ENCODE measurements around the gene VPS11. TPM values are rescaled to one million over a fixed set of nuclear protein-coding genes. Genes with fewer than 3 reads are reported as not detected.
A peak's percentile ranks its signal among the peaks of the same experiment; 100 is the strongest.
"Not testable (repeated sequence)": the region's sequence is repeated elsewhere in the genome, so short reads cannot be mapped to it uniquely, and the experiment has no call there.

The VPS11 gene
- polyA plus RNA-seq, 1 experiment: 15.9 TPM

- TF ChIP-seq, protein P1, sequence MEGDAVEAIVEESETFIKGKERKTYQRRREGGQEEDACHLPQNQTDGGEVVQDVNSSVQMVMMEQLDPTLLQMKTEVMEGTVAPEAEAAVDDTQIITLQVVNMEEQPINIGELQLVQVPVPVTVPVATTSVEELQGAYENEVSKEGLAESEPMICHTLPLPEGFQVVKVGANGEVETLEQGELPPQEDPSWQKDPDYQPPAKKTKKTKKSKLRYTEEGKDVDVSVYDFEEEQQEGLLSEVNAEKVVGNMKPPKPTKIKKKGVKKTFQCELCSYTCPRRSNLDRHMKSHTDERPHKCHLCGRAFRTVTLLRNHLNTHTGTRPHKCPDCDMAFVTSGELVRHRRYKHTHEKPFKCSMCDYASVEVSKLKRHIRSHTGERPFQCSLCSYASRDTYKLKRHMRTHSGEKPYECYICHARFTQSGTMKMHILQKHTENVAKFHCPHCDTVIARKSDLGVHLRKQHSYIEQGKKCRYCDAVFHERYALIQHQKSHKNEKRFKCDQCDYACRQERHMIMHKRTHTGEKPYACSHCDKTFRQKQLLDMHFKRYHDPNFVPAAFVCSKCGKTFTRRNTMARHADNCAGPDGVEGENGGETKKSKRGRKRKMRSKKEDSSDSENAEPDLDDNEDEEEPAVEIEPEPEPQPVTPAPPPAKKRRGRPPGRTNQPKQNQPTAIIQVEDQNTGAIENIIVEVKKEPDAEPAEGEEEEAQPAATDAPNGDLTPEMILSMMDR (IDR thresholded peaks at IDR 0.05; ENCODE audit: insufficient read depth, low read depth, low read length): peak; percentile 62
- H3K27me3 ChIP-seq (ENCODE audit: control insufficient read depth, insufficient read depth, low read length): no peaks in the 10 kb centered on the region
- peaks cover 4% of the 10 kb centered on the region for H3K36me3 ChIP-seq (ENCODE audit: control insufficient read depth, insufficient read depth, low read length)
- peak overlapping the region; percentile 76 for H3K4me3 ChIP-seq (ENCODE audit: low read depth, low read length)
- CTCF ChIA-PET: interaction anchor here (0.8 to 2.2 kb wide), 4 partner anchors 14 to 96 kb away, joined by 3 to 8 read pairs (median 3); no protein-coding TSS in a partner anchor
- POLR2A ChIA-PET: no interaction called here
- no peak for DNase-seq (ENCODE audit: low read depth)
These were observed 32.8 kb downstream of the VPS11 start for GRCh38 chr11:119100246-119100970.

DNA sequence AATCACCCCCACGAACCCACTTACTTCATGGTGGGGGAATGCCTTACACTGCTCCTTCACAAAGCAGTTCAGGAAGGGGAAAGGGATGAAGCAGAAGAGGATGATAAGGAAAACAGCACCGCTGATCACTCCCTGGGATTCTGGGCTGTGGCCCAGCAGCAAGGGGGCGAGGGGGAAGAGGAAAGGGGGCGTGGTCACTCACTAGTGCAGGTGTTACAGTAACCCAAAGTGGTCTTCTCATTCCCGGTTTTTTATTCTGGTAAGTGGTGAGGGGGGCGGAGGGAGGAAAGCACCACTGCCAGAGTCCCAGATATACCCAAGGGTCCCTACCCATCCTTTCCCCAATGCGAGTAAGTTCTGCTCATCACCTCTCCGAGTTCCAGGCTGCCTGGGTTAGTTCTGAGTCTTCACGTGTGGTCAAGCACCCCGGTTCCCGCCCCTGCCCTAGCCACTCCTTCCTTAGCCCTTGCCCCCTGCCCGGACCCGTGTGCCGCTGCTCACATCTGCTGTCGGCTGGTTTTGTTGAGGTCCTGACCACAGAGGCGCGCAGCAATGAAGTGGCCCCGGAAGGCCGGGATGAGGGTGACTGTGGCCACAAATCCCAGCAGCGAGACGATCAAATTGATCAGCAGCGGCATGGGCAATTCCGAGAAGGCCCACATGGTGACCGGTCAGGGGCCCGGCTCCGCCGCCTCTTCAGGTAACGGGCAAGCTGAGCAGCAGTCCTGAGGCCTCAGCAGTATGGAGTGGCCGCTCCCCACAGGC, 33.6 kb downstream of the VPS11 start:
- H3K4me3 ChIP-seq (ENCODE audit: low read depth, low read length): peak overlapping the region; percentile 76
- ChIA-PET CTCF (interaction anchor here (0.7 to 2.2 kb wide), 7 partner anchors 21 to 236 kb away, joined by 3 to 8 read pairs (median 4); no protein-coding TSS in a partner anchor), POLR2A (interaction anchor here (0.6 to 1.0 kb wide), 2 partner anchors 15 to 236 kb away, joined by 3 to 11 read pairs; no protein-coding TSS in a partner anchor)
- TF ChIP-seq, protein P1 (IDR thresholded peaks at IDR 0.05; ENCODE audit: insufficient read depth, low read depth, low read length): peak; percentile 23; the same call in 1 of the 2 replicates
- no peaks in the 10 kb centered on the region for H3K27me3 ChIP-seq (ENCODE audit: control insufficient read depth, insufficient read depth, low read length)
- peaks cover 4% of the 10 kb centered on the region for H3K36me3 ChIP-seq (ENCODE audit: control insufficient read depth, insufficient read depth, low read length)
- DNase-seq (ENCODE audit: low read depth): no peak

DNA sequence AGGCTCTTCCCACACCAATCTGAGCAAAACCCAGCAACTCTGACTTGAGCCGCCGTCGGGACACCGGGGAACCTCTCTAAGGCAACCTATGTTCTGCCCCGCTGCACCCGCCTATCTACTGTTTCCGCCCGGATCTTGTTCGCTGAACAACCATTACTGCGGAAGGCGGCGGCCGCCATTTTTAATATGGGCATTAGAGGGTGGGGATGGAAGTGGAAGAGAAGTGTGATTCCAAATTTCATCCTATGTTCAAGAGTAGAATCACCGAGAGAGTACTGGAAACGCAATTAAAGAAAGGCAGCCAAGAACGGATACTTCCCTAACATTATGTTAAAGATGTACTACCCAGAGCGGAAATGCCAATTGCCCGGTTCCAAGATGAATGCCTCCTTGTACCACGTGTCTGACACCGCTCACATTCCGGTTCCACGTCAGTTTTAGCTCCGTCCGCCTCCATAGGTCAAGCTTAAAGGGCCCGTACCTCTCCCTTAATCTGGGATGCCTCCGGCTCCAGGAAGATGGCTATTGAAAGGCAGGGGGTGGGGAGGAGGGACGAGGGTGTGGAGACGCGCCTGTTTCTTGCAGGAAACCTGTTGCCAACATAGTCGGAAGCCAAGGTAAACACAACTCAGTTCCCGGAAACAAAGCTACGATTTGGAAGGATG, 34.3 kb downstream of the VPS11 start, which contains the start of gene DPAGT1:
TSS of gene DPAGT1 (minus strand) at position 95 of the 665 bp plus-strand sequence. CDS start 198 bp downstream, outside the sequence.
- H3K4me3 ChIP-seq (ENCODE audit: low read depth, low read length): peak within 1 kb of the TSS; percentile 76
- TF ChIP-seq, protein P1 (IDR thresholded peaks at IDR 0.05; ENCODE audit: insufficient read depth, low read depth, low read length): no peak
- no peaks in the 10 kb centered on the region for H3K27me3 ChIP-seq (ENCODE audit: control insufficient read depth, insufficient read depth, low read length)
- ChIA-PET POLR2A (interaction anchor here (0.6 to 1.0 kb wide), 5 partner anchors 9 to 291 kb away, joined by 3 to 14 read pairs (median 9); no protein-coding TSS in a partner anchor), CTCF (interaction anchor here (0.7 to 2.2 kb wide), 11 partner anchors 21 to 236 kb away, joined by 3 to 10 read pairs (median 4); partner anchors contain the start of gene TRAPPC4)
- peaks cover 4% of the 10 kb centered on the region for H3K36me3 ChIP-seq (ENCODE audit: control insufficient read depth, insufficient read depth, low read length)
- peak; percentile 80 for DNase-seq (ENCODE audit: low read depth)

DNA sequence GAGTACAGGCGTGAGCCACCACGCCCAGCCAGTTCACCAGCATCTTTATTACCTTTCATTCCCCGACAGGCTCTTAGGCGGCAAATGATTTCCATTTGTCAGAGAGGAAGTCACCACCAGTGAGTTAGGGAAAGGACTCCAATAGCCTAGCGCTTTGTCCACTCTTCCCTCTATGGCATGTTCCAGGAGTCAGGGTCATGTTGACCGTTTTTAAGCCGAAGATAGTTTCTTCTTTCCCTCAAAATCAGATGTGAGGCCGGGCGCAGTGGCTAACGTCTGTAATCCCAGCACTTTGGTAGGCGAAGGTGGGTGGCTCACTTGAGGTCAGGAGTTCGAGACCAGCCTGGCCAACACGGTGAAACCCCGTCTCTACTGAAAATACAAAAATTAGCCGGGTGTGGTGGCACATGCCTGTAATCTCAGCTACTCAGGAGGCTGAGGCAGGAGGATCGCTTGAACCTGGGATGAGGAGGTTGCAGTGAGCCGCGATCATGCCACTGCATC, 35.6 kb downstream of the VPS11 start:
- POLR2A ChIA-PET; H3K27me3 ChIP-seq (ENCODE audit: control insufficient read depth, insufficient read depth, low read length); H3K36me3 ChIP-seq (ENCODE audit: control insufficient read depth, insufficient read depth, low read length); DNase-seq (ENCODE audit: low read depth); H3K4me3 ChIP-seq (ENCODE audit: low read depth, low read length): not testable (repeated sequence)
- CTCF ChIA-PET: interaction anchor here (1.1 to 1.7 kb wide), 5 partner anchors 19 to 221 kb away, joined by 3 to 10 read pairs (median 4); partner anchors contain the start of gene TRAPPC4

- no peak for DNase-seq (ENCODE audit: low read depth)
- TF ChIP-seq, protein P1 (IDR thresholded peaks at IDR 0.05; ENCODE audit: insufficient read depth, low read depth, low read length): no peak
- ChIA-PET CTCF (no interaction called here), POLR2A (no interaction called here)
- Histone ChIP-seq H3K36me3 (ENCODE audit: control insufficient read depth, insufficient read depth, low read length) (no peaks in the 10 kb centered on the region), H3K4me3 (ENCODE audit: low read depth, low read length) (no peak overlapping the region), H3K27me3 (ENCODE audit: control insufficient read depth, insufficient read depth, low read length) (no peaks in the 10 kb centered on the region)
These were observed 36.2 kb downstream of the VPS11 start for GRCh38 chr11:119103793-119104192.

Data from BJ (cell line).